HG02884 (cell line): ENCODE measurements around the gene LHPP.
"Not testable (repeated sequence)": the region's sequence is repeated elsewhere in the genome, so short reads cannot be mapped to it uniquely, and the experiment has no call there.

Experiments used
- ATAC-seq: cut with Tn5 transposase; IDR thresholded peaks from one replicate; pipeline ENCODE4 v1.9.1; 2021; ENCODE audit warnings: mild to moderate bottlenecking, moderate library complexity; ENCODE audit not compliant: unreplicated experiment

LHPP gene

DNA sequence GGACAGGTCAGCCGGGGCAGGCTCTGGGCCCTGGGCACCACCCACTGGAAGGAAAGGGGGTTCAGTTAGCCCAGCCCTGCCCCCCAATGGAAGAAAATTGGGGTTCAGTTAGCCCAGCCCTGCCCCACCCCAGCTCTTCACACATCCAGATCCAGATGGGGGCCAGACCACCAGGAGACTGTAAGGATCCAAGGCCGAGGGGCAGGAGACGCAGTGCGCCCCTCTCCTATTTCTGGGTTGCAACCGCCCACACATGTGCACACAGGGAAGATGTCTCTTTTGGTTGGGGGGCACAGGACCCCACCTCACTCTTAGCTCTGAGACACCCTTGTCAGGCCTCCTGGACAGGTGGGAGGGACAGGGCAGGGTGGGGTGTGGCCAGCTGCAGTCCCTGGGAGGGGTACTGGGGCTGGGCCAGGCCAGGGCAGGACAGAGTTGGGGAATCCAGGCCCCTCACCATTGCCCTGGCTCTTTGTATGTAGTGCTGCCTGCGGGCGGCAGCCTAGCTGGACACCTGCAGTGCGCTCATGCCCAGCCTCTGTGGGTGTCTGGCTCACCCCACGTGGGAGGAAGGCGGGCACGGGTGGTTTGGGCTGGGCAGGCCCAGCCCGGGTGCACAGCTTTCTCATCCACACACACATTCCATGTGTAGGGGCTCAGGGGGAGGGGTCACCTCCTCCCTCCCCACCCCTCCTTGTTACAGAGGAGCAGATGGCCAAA is 141.2 kb downstream of the LHPP start:
- ATAC-seq = no peak

DNA sequence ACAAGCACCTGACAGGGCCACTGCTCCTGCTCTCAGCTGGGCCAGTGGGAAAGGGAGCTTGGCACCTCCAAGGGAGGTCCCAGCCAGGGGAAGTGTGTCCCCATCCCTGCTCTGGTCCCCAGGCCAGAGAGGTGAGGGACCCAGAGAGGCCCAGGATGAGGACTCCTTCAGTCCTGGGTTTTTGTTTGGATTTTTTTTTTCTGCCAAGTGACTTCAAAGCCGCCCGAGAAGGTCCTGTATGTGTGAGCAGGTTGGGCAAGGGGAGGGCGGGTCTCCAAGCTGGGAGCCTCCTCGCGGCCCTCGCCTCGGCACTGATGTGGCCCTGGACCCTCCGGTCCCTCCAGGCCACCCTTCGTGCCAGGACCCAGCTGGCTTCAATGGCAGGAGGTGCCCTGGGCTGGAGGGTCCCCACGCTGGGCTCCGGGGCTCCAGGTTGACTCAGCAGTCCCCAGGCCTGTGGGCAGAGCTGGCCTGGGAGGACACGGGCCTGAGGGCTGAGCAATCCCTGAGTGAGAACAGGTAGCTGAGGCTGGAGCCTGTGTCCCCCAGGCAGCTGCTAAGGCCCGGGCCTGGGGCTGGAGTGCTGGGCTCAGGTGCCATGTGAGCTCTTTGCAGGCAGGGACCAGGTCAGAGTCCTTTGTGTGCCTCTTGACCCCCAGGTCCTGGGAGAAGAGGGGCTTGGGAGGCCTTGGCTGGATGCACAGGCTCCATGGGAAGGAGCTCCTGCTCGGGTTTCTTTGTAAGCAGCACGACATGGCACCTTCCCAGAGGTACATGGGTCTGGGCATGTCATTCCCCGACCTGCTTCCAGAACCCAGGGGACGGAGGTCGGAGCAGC is 142.0 kb downstream of the LHPP start:
- ATAC-seq = no peak

DNA sequence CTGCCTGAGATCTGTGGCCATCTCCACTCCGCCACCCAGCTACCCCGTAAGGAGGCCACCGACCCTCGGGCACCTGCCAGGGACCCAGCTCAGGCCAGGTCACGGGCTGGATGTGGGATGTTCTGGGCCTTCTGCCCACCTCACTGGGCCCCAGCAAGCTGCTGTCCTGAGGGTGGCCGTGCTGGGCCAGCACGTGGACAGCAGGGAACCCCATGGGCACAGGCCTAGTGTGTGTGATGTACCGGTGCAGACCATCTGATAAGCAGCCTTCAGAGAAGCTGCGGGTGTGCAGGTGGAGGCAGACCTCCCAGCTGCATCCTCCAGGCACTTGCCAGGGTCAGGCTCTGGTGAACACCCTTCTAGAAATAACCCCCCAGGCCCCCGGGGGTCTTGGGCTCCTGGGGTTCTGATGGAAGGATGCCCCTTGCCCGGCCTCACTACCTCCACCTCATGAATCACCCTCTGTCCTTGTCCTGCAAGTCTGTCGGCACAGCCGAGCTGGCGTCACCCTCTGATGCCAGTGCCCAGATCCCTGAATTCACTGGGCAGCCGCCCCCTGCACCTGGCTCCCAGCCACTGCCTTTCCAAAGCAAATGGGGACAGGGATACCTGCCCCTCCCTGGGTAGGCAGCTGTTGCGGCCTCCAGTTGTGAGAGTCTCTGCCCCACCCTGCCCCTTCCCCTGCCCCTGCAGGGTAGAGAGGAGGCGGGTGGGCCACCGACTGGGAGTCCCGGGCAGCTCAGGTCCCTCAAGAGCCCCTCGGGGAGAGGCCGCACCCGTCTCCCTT is 142.8 kb downstream of the LHPP start:
- ATAC-seq = no peak

DNA sequence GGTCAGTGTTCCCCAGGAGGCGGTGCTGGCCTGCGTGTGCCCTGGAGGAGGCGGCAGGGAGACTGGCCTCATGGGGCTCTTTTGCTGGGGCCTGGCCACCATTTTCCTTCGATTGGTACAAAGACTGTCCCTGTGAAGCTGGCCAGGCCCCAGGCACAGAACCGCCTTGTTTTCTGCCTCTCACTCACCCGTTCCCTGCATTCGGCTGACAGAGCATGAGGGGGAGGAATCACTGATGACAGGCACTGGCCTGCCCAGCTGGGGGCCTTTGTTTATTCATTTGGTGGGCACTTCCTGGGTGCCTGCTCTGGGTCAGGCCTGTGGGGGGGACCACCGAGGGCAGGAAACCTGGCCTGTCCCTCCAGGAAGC is 143.4 kb downstream of the LHPP start:
- ATAC-seq = no peak

DNA sequence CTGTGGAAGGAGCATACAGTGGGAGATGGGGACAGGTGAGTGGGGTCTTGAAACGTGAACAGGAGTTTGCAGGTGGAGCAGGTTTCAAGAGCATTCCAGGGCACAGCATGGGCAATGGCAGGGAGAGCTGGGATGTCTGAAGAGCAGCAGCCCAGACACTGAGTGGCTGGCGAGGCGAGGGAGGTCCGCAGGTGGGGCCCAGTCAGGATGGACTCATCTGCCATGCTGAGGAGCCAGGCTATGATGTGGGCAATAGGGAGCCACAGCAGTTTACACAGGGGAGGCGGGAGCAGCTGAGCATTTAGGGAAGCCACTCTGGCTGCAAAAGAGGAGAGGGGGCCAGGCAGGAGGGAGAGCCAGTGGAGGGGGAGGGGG is 143.8 kb downstream of the LHPP start:
- no peak for ATAC-seq

DNA sequence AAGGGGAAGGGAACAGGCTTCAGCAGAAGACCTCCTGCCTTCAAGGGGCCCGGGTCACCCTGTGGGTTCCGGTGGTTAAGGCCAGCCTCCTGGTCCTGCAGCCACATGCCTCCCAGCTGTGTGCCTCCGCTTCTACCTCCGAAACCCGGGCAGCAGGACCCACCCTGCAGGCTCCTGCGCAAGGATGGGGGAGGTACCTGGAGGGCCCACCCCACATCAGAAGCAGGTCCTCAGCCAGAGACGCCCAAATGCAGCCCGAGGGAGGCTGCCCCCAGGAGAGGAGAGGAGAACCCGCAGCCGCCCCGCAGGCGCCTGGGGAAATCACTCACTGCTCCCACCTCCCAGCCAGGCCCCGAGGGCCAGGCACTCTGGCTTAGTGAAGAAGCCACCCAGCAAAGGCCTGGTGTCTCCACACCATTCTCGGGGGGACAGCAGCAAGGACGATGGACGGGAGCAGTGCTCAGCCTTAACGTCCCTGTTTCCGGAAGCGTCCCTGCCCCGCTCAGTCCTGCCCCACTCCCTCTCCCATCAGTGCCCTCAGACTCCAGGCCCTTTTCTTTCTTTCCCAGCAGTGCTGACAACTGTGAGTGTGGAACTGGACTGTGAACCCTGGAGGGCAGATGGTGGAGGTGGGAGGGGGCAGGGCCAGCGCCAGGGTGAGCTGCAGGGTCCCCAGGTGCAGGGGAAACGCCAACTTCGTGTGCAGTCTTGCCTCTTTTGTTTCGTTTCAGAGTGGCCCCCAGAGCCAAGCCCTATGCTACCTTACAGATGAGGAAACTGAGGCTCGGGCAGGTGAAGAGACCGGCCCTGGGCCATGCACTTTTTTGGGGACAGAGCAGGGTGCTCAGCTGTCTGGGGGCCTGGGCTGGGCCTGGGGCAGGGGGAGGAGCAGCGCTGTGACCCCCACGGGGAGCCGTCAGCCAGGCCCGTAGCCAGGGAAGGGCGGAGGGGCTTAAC is 144.5 kb downstream of the LHPP start:
- no peak for ATAC-seq

DNA sequence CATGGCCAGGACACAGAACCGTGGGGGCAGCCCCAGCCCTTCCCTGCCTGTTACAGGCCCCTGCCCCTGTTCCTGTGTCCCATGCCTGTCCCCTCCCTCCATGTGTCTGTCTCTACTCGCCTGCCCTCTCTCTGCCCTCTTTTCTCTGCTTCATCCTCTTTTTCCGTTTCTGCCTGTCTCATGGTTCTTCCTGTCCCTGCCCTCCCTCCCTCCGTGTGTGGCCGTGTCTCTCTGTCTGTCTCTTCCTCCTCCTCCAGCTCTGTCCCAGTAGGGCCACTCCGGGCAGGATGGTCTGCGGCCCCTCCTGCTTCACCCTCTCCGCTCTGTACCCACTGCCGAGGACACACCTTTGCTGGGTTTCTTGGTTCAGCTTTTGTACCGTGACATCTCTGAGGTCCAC is 145.2 kb downstream of the LHPP start:
- ATAC-seq = no peak

DNA sequence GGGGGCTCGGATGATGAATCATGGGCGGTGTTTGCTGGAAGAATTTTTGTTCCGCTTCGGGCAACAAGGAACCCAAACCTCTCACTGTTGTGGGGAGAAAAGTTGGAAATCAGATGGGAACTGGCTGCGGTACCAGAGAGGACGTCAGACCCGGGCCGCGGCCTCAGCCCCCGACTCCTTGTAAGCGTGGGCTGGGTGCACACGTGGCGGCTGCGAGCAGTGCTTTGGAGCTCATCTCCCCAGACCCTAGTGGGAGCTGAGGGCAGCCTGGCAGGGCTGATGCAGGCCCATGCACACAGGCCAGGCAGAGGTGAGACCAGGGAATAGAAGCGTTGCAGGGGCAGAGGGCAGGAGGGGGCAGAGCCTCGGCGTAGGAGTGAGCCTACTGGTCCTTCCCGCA is 146.1 kb downstream of the LHPP start:
- no peak for ATAC-seq

DNA sequence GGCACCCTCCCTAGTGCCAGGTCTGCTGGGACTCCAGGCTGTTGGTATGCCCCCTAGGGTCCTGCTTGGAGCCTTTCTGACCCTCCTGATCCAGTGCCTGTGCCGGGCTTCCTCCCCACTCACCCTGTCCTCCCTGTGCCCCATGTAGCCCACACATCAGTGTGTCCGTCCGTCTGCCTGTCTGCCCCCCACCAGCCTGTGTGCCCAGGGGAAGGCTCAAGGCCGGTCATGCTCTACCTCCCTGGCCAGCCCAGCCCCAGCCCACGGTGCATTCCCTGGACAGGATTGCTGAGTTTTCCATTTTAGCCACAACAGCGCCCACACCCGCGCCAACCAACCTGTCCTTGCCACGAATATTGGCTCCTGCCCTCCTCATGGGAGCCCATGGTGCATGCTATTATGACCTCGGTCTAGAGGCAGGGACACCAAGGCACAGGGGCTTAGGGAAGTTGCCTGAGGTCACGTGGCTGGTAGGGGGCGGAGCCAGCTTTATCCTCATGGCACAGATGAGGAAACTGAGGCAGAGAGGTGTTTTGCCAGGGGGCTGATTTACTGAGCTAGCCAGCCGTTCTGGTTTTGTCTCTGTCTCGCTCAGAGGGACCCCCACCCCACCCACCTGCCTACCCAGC is 146.6 kb downstream of the LHPP start:
- no peak for ATAC-seq

DNA sequence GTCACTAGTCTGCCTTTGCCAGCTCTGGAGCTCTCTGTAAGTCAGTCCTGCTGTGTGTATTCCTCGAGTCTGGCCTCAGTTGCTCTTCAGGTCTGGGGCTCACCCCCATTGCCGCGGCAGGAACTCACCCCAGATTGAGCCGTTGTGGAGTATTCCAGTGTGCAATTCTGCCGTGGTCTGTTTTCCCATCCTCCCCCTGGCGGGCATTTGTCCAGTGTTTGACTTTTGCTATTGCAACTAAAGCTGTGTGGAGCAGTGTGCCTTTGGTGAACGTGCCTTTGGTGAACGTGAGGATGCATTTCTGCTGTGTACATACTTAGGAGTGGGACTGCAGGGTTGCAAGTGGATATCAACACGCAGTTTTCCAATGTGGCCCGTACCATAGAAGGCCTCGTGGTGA is 148.1 kb downstream of the LHPP start:
- ATAC-seq = no peak

DNA sequence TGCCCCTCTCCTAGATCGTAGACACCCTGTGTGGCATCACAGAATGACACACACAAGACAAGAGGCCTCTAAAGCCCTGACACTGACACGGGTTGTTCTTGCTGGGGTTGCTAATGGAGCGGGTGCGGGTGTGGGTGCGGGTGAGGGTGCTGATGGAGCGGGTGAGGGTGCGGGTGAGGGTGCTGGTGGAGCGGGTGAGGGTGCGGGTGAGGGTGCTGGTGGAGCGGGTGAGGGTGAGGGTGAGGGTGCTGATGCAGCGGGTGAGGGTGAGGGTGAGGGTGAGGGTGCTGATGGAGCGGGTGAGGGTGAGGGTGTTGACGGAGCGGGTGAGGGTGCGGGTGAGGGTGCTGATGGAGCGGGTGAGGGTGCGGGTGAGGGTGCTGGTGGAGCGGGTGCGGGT is 148.6 kb downstream of the LHPP start:
- ATAC-seq = not testable (repeated sequence)

DNA sequence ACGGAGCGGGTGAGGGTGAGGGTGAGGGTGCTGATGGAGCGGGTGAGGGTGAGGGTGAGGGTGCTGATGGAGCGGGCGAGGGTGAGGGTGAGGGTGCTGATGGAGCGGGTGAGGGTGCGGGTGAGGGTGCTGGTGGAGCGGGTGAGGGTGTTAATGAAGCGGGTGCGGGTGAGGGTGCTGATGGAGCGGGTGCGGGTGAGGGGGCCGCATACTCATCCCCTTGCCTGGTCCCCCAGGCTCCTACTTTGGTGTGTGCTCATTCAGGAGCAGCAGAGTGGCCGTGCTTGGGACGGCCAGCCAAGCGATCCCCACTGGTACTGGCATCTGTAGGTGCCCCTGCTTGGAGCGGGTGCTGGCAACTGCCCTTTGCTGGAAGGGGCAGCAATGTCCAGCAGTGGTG is 149.2 kb downstream of the LHPP start:
- not testable (repeated sequence) for ATAC-seq

DNA sequence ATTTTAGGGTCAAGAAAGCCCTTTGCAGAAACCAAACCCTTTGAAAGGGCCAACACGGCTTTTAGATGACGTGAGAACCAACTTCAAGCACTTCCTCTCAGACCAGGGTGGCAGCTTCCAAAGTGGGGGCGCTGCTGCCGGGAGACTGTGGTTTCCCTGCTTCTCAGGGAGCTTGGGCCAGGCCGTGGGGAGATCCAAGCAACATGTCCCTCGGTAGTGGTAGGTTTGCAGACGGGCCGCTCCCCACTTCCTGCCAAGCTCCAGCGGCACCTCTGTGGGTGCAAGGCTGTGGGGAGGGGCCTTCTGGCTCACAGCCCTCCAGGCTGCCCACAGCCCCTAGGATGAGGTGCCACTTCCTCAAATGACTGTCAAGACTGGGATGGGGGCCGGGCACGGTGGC is 150.1 kb downstream of the LHPP start:
- no peak for ATAC-seq

DNA sequence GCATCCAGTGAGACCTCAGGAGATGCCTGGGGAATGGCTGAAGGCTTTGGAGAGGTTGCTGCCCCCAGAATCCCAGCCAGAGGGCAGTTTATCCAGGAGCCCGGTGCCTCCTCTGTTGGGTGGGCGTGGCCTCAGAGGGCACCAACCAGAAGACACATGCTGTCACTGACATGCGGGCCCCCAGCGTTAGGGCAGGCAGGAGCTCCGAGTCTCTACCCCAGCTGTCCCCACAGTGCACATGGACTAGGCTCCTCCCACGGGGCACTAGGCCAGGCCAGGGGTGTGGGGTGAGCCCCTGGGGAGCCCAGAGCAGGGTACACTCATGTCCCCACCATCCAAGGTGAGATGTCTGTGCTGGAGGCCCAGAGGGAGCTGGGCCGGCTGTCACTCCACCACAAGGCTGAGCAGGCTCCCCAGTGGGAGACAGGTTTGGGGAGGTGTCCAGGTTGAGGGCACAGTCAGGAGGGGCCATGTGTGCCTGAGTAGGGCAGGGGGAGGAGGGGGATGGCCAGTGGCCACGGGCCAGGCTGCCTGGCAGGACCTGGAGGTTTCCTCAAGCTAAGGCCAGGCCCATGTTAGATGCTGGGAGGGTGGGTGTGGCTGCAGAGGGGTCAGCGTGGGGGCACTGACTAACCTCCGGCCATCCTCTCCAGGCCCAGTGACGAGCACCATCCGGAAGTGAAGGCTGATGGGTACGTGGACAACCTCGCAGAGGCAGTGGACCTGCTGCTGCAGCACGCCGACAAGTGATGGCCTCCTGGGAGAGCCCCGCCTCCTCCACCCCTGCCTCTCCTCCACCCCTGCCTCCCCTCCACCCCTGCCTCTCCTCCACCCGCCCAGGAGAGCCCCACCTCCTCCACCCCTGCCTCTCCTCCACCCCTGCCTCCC is 151.2 kb downstream of the LHPP start:
- ATAC-seq = no peak

DNA sequence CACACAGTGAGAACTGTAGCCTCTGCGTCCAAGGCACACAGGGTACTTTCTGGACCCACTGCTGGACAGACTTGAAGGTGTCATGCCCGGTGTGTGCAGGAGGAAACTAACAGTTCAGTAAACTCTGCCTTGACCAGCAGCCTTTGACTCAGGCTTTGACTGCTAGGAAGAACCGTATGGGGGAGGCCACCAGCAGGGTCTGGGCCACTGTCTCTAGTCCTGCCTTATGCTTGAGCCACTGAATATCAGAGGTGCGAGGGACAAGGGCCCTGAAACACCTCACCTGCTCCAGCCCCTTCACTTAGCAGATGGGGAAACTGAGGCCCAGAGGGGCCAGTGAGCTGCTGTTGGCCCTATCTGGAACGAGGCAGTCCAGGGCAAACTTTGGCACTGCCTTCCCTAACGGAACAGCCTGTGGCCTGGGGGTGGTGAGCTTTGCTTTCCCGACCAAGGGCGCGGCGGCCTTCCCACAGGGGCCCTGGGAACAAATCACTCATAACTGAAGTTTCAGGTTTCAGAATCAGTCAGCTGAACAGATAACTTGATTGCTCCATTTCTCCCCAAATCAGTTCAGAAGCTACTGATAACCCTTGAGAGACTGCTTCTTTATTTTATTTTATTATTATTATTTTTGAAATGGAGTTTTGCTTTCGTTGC is 152.5 kb downstream of the LHPP start:
- ATAC-seq = peak; percentile 61

DNA sequence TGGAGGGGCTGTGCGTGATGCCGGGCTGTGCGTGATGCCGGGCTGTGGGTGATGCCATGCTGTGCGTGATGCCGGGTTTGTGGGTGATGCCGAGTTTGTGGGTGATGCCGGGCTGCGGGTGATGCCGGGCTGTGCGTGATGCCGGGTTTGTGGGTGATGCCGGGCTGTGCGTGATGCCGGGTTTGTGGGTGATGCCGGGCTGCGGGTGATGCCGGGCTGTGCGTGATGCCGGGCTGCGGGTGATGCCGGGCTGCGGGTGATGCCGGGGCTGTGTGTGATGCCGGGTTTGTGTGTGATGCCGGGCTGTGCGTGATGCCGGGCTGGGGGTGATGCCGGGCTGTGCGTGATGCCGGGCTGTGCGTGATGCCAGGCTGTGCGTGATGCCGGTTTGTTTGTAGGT is 153.6 kb downstream of the LHPP start:
- no peak for ATAC-seq

DNA sequence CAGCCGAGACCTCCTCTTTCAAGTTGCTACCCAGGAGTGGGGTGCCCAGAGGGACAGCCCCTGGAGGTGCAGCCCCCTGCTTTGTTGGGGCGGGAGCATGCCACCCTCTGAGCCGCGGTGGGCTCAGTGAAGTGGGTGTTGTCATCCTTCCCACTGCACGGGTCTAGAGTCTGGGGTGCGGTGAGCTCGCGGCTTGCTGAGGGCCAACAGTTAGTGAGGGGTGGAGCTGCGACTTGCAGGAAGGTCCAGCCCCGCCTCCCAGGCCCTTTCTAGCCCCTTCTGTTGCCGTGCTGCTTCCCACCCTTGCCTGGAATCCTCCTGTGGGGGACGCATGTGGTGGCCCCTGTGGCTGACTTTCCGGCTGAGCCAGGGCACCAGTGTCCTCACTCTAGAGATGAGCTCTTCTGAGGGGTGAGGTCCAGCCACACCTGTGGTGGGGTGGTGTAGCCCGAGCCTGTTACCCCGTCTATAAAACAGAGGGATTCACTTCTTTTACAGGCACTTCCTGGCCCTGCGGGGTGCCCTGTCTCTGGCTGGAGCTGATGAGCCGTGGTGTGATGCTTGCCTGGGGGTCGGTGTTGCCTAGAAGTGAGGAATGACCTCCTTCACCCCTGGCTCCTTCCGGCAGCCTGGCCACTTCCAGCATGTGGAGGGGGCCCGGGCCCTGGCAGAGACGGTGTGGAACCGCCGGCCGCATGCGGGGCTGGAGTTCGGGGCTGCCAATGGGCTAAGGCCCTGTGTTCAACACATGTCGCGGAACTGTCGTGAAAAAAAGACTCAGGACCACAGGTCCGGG is 154.6 kb downstream of the LHPP start:
- ATAC-seq = no peak

DNA sequence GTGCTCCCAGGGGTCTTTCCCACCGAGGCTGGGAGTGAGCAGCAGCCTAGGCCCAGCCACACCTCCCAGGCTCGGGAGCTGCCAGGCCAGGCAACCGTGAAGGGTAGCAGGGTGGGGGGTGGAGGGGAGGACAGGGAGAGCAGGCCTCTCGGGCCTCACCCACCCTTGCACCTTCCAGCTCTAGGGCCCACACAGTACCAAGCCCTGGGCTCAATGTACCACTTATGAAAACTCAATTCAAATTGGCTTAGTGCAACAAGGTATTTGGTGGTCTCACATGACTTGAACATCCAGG is 155.2 kb downstream of the LHPP start:
- ATAC-seq = no peak
